HEK293 (cell line): ENCODE measurements around the gene PTS.

ENCODE experiments used
- BCL11A ChIP-seq: fragments of 450-650 bp; formaldehyde crosslinking; IDR thresholded peaks from 2 replicates; pipeline ENCODE4 v1.5.1; 2016; ENCODE audit warnings: low read depth, missing biosample characterization, missing genetic modification characterization
- REST ChIP-seq: fragments of 450-650 bp; formaldehyde crosslinking; IDR thresholded peaks from 2 replicates; pipeline ENCODE4 v1.5.1; 2016; ENCODE audit warnings: missing biosample characterization, missing genetic modification characterization
- ZNF274 ChIP-seq, 2 experiments: fragments of 200-500 bp in 1 of 2; fragments of 450-650 bp in 1 of 2; sonication (Bioruptor generic) in 1 of 2; formaldehyde crosslinking in 1 of 2; IDR thresholded peaks; 2 replicates each; pipeline versions ENCODE4 v1.5.1 to v1.6.1; 2014 to 2016; ENCODE audit warnings: borderline replicate concordance in 1 of 2, inconsistent platforms in 1 of 2, low read length in 1 of 2, missing biosample characterization in 1 of 2, missing genetic modification characterization in 1 of 2
- TF ChIP-seq, protein P1 (sequence below): fragments of 450-650 bp; formaldehyde crosslinking; IDR thresholded peaks from 2 replicates; pipeline ENCODE4 v1.5.1; 2016; ENCODE audit warnings: missing biosample characterization, missing genetic modification characterization

- TF ChIP-seq, protein P1, sequence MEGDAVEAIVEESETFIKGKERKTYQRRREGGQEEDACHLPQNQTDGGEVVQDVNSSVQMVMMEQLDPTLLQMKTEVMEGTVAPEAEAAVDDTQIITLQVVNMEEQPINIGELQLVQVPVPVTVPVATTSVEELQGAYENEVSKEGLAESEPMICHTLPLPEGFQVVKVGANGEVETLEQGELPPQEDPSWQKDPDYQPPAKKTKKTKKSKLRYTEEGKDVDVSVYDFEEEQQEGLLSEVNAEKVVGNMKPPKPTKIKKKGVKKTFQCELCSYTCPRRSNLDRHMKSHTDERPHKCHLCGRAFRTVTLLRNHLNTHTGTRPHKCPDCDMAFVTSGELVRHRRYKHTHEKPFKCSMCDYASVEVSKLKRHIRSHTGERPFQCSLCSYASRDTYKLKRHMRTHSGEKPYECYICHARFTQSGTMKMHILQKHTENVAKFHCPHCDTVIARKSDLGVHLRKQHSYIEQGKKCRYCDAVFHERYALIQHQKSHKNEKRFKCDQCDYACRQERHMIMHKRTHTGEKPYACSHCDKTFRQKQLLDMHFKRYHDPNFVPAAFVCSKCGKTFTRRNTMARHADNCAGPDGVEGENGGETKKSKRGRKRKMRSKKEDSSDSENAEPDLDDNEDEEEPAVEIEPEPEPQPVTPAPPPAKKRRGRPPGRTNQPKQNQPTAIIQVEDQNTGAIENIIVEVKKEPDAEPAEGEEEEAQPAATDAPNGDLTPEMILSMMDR (tag by site-specific recombination) = no peak
- TF ChIP-seq ZNF274 (IDR thresholded peaks at IDR 0.05; ENCODE audit: low read length) = no peak
- no peak for TF ChIP-seq ZNF274 (tag by site-specific recombination; IDR thresholded peaks at IDR 0.05; ENCODE audit: borderline replicate concordance)
- no peak for TF ChIP-seq REST (tag by site-specific recombination)
- TF ChIP-seq BCL11A (tag by site-specific recombination) = no peak
Observed at GRCh38 chr11:112253605-112254242, 27.5 kb downstream of the PTS start.
